WTC11 (cell line): ENCODE data around the gene ACOT6. TPM values are rescaled to one million over a fixed set of nuclear protein-coding genes. Genes with fewer than 3 reads are reported as not detected.

Experiments used
- total RNA-seq: library from RNA; stranded (reverse); gene quantifications from 3 replicates; pipeline ENCODE4 v1.2.3, GENCODE V29; 2021

ACOT6 gene
- total RNA-seq, 1 experiment from 2014 or later: 0.13 TPM

Other genes starting within 250 kb of the ACOT6 start
- gene NUMB, start 154.0 kb upstream of the ACOT6 start, total RNA-seq: 42.0 to 54.0 TPM (median 53.8 TPM) in 3 replicates
- 27.1 to 29.3 TPM (median 28.0 TPM) in 3 replicates for gene RIOX1, start 121.6 kb upstream of the ACOT6 start, total RNA-seq
- gene ACOT1, start 75.4 kb upstream of the ACOT6 start, total RNA-seq: 3.0 to 4.6 TPM (median 4.6 TPM) in 3 replicates
- gene HEATR4, start 53.6 kb upstream of the ACOT6 start, total RNA-seq: 0.25 to 0.63 TPM (median 0.46 TPM) in 3 replicates
- 10.5 to 13.7 TPM (median 11.0 TPM) in 3 replicates for gene ACOT2, start 43.3 kb upstream of the ACOT6 start, total RNA-seq
- 1.3 to 1.6 TPM (median 1.5 TPM) in 3 replicates for gene ACOT4, start 20.6 kb upstream of the ACOT6 start, total RNA-seq
- gene DNAL1, start 32.5 kb downstream of the ACOT6 start, total RNA-seq: 14.3 to 15.6 TPM (median 15.6 TPM) in 3 replicates
- 46.0 to 50.2 TPM (median 49.6 TPM) in 3 replicates for gene PNMA1, start 101.9 kb downstream of the ACOT6 start, total RNA-seq
- 20.7 to 23.6 TPM (median 22.1 TPM) in 3 replicates for gene PTGR2, start 239.3 kb downstream of the ACOT6 start, total RNA-seq